OCI-LY3 (cell line): ENCODE data around the gene EMX1.
A peak's percentile ranks its signal among the peaks of the same experiment; 100 is the strongest.

ENCODE experiments used
- H2AFZ ChIP-seq: fragments of 200-600, 300-600 bp; shearing (Covaris generic); 2 replicates; pipeline ENCODE4 v1.6.0; 2014; ENCODE audit warnings: antibody characterized with exemption, low read depth, low read length
- H3K27ac ChIP-seq: fragments of 200-600, 300-600 bp; sonication (generic); 2 replicates; pipeline ENCODE4 v1.5.1; 2014; ENCODE audit warnings: mild to moderate bottlenecking, low read length, moderate library complexity, mixed read lengths
- H3K27me3 ChIP-seq: fragments of 200-600, 300-600 bp; sonication (generic); 2 replicates; pipeline ENCODE4 v1.6.1; 2014; ENCODE audit warnings: low read depth, low read length, mixed read lengths
- H3K36me3 ChIP-seq: fragments of 200-600, 300-600 bp; sonication (generic); replicated peaks from 2 replicates; pipeline ENCODE3; 2014; ENCODE audit warnings: low read depth, low read length, mixed read lengths
- H3K4me1 ChIP-seq: fragments of 300-600, 200-600 bp; sonication (generic); 2 replicates; pipeline ENCODE4 v1.6.1; 2014; ENCODE audit warnings: low read length, mixed read lengths
- H3K4me2 ChIP-seq: fragments of 200-600, 300-600 bp; sonication (generic); 2 replicates; pipeline ENCODE4 v1.6.1; 2014; ENCODE audit warnings: low read length, mixed read lengths
- H3K4me3 ChIP-seq: fragments of 300-600, 200-600 bp; sonication (generic); 2 replicates; pipeline ENCODE4 v1.5.1; 2014; ENCODE audit warnings: antibody characterized with exemption, mild to moderate bottlenecking, low read length, moderate library complexity
- H3K79me2 ChIP-seq: fragments of 300-600, 200-600 bp; shearing (Covaris generic); 2 replicates; pipeline ENCODE4 v1.6.1; 2014; ENCODE audit warnings: mild to moderate bottlenecking, low read length, mixed read lengths
- H3K9ac ChIP-seq: fragments of 300-600, 200-600 bp; shearing (Covaris generic); 2 replicates; pipeline ENCODE4 v1.6.0; 2014; ENCODE audit warnings: mild to moderate bottlenecking, low read length, moderate library complexity
- H3K9me3 ChIP-seq: fragments of 200-600, 300-600 bp; shearing (Covaris generic); 2 replicates; pipeline ENCODE4 v1.6.1; 2014; ENCODE audit warnings: low read length, mixed read lengths; ENCODE audit not compliant: insufficient read depth
- H4K20me1 ChIP-seq: fragments of 200-600, 300-600 bp; sonication (generic); 2 replicates; pipeline ENCODE4 v1.6.1; 2016; ENCODE audit warnings: low read length, mixed read lengths; ENCODE audit not compliant: insufficient read depth
- CTCF ChIP-seq: fragments of 200-600, 300-600 bp; sonication (generic); IDR thresholded peaks from 2 replicates; pipeline ENCODE4 v1.5.1; 2014; ENCODE audit warnings: antibody characterized with exemption, low read length, low read depth
- EZH2phosphoT487 ChIP-seq: fragments of 200-600 bp; shearing (Covaris generic); IDR thresholded peaks from 2 replicates; pipeline ENCODE4 v1.6.1; 2018; ENCODE audit warnings: antibody characterized with exemption, mixed run types, low read depth

Gene EMX1

GRCh38 chr2:72926368-72926767 lies 9.0 kb downstream of the EMX1 start:
- Histone ChIP-seq H3K9me3 (no peaks in the 10 kb centered on the region), H3K4me3 (no peak overlapping the region), H2AFZ (no peak overlapping the region), H3K36me3 (no peaks in the 10 kb centered on the region), H4K20me1 (no peaks in the 10 kb centered on the region), H3K9ac (no peak overlapping the region), H3K79me2 (no peaks in the 10 kb centered on the region), H3K27ac (no peak overlapping the region), H3K4me1 (peaks cover 27% of the 10 kb centered on the region), H3K27me3 (peaks cover 15% of the 10 kb centered on the region), H3K4me2 (peak overlapping the region; percentile 10; the same call in 1 of the 2 replicates)
- TF ChIP-seq CTCF = no peak
- no peak for TF ChIP-seq EZH2phosphoT487

DNA sequence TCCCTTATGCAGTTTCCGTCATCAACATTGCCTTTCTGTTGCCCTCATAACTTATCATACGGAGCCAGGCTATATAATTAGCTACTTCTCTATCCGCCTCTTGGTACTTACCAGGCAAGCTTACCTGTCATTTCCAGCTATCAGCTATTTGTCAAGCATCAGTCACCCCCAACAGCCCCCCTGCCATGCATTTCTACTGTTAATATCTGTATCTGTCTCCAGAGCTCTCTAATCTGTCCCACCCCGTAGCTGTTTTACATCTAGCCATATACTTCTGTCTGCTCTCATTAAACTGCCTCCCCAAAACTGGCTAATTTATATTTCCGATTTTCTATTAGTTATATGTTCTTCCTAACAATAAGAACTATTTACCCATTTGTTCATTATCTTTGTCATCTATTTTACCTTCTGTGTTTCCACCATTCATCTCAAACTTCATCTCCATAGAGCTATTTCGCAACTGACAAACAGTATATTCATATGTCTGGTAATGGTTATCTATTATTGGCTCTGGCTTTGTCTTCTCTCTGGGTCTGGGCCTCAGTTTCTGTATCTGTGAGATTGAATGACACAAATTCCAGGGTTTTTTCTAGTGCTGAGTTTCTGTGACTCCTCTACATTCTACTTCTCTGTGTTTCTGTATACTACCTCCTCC lies 9.6 kb downstream of the EMX1 start:
- H3K27me3 ChIP-seq = peaks cover 15% of the 10 kb centered on the region
- H2AFZ ChIP-seq = no peak overlapping the region
- no peaks in the 10 kb centered on the region for H4K20me1 ChIP-seq
- no peaks in the 10 kb centered on the region for H3K36me3 ChIP-seq
- TF ChIP-seq EZH2phosphoT487 (no peak), CTCF (no peak)
- H3K4me2 ChIP-seq = peak overlapping the region; percentile 10; the same call in 1 of the 2 replicates
- no peaks in the 10 kb centered on the region for H3K9me3 ChIP-seq
- H3K79me2 ChIP-seq = no peaks in the 10 kb centered on the region
- H3K9ac ChIP-seq = no peak overlapping the region
- H3K4me1 ChIP-seq = peaks cover 32% of the 10 kb centered on the region
- H3K4me3 ChIP-seq = no peak overlapping the region
- no peak overlapping the region for H3K27ac ChIP-seq

DNA sequence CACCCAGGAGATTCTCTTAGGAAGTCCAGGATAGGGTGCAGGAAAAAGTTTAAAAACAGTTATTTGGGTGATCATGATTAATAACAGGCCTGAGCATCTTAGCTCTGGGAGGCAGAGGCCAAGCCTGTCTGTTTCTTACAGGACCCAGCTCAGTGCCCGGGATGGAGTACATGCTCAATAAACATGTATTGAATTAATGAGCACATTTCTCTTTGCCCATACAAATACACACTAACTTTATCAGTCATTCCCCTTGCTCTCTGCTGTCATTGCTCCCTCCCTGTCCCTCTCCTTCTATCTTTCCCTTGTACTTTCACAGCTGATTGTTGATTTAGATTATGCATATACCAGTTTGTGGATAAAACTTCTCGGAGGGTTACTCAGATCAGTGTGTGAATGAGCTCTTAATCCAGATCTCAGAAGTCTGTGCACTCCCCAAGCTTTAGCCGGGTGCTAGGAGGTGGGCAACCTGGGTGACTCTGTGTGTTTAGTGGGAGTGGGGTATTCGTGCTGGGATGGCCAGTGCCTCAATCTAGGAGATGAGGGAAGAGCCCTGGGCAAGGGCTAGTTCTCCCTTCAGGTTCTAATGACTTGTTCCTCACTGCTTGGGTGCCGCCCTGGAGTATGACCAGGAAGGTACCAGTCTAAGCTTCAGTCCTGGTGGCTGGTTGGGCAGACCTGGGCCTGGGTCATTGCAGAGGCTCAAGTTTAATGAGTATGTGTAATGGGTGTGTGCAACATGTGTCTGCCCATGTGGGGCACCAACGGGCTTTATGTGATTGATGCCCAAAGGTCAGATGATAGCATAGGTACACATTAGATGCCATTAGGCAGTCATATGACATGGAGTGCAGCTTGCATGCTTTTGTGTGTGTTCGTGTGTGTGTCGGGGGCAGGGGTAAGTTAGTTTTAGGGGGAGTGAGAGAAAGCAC lies 10.6 kb downstream of the EMX1 start:
- H4K20me1 ChIP-seq = no peaks in the 10 kb centered on the region
- no peaks in the 10 kb centered on the region for H3K36me3 ChIP-seq
- no peak overlapping the region for H3K9ac ChIP-seq
- peaks cover 15% of the 10 kb centered on the region for H3K27me3 ChIP-seq
- no peaks in the 10 kb centered on the region for H3K9me3 ChIP-seq
- no peak overlapping the region for H3K4me2 ChIP-seq
- no peak overlapping the region for H3K27ac ChIP-seq
- H3K79me2 ChIP-seq = no peaks in the 10 kb centered on the region
- TF ChIP-seq EZH2phosphoT487 (no peak), CTCF (no peak)
- H2AFZ ChIP-seq = no peak overlapping the region
- H3K4me1 ChIP-seq = peaks cover 42% of the 10 kb centered on the region
- no peak overlapping the region for H3K4me3 ChIP-seq

- Histone ChIP-seq H3K9me3 (no peaks in the 10 kb centered on the region), H3K4me3 (no peak overlapping the region), H3K4me1 (peaks cover 51% of the 10 kb centered on the region), H3K4me2 (no peak overlapping the region), H3K27ac (no peak overlapping the region), H2AFZ (no peak overlapping the region), H3K79me2 (no peaks in the 10 kb centered on the region), H3K36me3 (no peaks in the 10 kb centered on the region), H3K9ac (no peak overlapping the region), H4K20me1 (no peaks in the 10 kb centered on the region), H3K27me3 (peaks cover 15% of the 10 kb centered on the region)
- TF ChIP-seq EZH2phosphoT487 (no peak), CTCF (no peak)
Observed at GRCh38 chr2:72929010-72929409, 11.7 kb downstream of the EMX1 start.
